GM12892 (cell line): ENCODE results near the gene SYNJ2.

Experiments
- DNase-seq: peaks from one replicate; pipeline ENCODE4 v3.0.0; 2011; ENCODE audit not compliant: insufficient read length
- FAIRE-seq: peaks from 2 replicates; lab custom pipeline; 2011; peaks lifted over from hg19 to GRCh38; lab: Jason Lieb, UNC
- POLR2A ChIP-seq: IDR thresholded peaks from 2 replicates; pipeline ENCODE4 v1.6.1; 2011; ENCODE audit warnings: low read depth, low read length, control low read depth
- POLR2AphosphoS5 ChIP-seq: IDR thresholded peaks from 2 replicates; pipeline ENCODE4 v1.6.1; 2011; ENCODE audit warnings: low read depth, low read length, control low read depth
- TAF1 ChIP-seq: IDR thresholded peaks from 2 replicates; pipeline ENCODE4 v1.6.1; 2011; ENCODE audit warnings: low read depth, mild to moderate bottlenecking, control low read depth, low read length, borderline replicate concordance

The SYNJ2 gene

GRCh38 chr6:158004701-158005095 lies 23.0 kb downstream of the SYNJ2 start:
- TF ChIP-seq TAF1 = no peak
- TF ChIP-seq POLR2A = no peak
- no peak for TF ChIP-seq POLR2AphosphoS5
- no peak for FAIRE-seq
- DNase-seq = no peak

- no peak for TF ChIP-seq POLR2AphosphoS5
- TF ChIP-seq TAF1 = no peak
- FAIRE-seq = no peak
- no peak for DNase-seq
Measured at GRCh38 chr6:158005626-158006180, 24.0 kb downstream of the SYNJ2 start.

GRCh38 chr6:158006331-158006730 lies 24.7 kb downstream of the SYNJ2 start:
- DNase-seq = no peak
- no peak for FAIRE-seq
- TF ChIP-seq POLR2AphosphoS5 (no peak), TAF1 (no peak), POLR2A (no peak)

- TF ChIP-seq POLR2A = no peak
- TF ChIP-seq POLR2AphosphoS5 = no peak
- TF ChIP-seq TAF1 = no peak
- no peak for FAIRE-seq
- DNase-seq = no peak
Measured at GRCh38 chr6:158006821-158007570, 25.3 kb downstream of the SYNJ2 start.

GRCh38 chr6:158008864-158009113 lies 27.1 kb downstream of the SYNJ2 start:
- TF ChIP-seq TAF1 (no peak), POLR2AphosphoS5 (no peak), POLR2A (no peak)
- FAIRE-seq (peak; percentile 21), DNase-seq (no peak)

- TF ChIP-seq POLR2AphosphoS5 = no peak
- DNase-seq (no peak), FAIRE-seq (peak; percentile 76)
Measured at GRCh38 chr6:158009114-158009891, 27.6 kb downstream of the SYNJ2 start.

GRCh38 chr6:158009935-158010585 lies 28.4 kb downstream of the SYNJ2 start:
- DNase-seq (no peak), FAIRE-seq (peak; percentile 17)
- TF ChIP-seq POLR2A (no peak), POLR2AphosphoS5 (no peak), TAF1 (no peak)

GRCh38 chr6:158010591-158011477 lies 29.2 kb downstream of the SYNJ2 start:
- DNase-seq (no peak), FAIRE-seq (no peak)
- TF ChIP-seq POLR2A (no peak), TAF1 (no peak), POLR2AphosphoS5 (no peak)

- FAIRE-seq = no peak
- TF ChIP-seq POLR2A (no peak), POLR2AphosphoS5 (no peak), TAF1 (no peak)
- DNase-seq = no peak
Measured at GRCh38 chr6:158011478-158011920, 29.8 kb downstream of the SYNJ2 start.

GRCh38 chr6:158011980-158012566 lies 30.4 kb downstream of the SYNJ2 start:
- TF ChIP-seq TAF1 = no peak
- DNase-seq = no peak
- peak; percentile 42 for FAIRE-seq

GRCh38 chr6:158013904-158014504 lies 32.3 kb downstream of the SYNJ2 start:
- DNase-seq (no peak), FAIRE-seq (peak; percentile 87)
- TF ChIP-seq POLR2AphosphoS5 = no peak
- no peak for TF ChIP-seq POLR2A
- TF ChIP-seq TAF1 = no peak
